ENCODE results near the gene PPM1E.

Gene PPM1E

DNA sequence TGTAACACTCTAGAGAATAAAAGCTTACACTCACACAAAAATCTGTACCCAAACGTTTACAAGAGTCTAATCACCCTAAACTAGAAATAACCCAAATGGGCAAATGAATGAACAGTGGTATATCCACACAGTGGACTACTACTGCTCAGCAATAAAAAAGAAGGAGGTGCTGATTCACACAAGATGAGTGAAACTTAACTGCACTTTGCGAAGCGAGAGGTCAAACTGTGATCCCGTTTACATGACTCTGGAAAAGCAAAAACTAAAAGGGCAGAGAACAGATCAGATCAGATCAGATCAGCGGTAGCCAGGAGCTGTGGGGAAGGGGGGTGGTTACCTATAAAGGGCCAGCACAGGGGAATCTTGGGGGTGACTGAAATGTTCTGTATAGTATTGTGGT, 237.7 kb downstream of the PPM1E start:
- Histone ChIP-seq H3K9me3 (no peaks in the 10 kb centered on the region), H3K4me1 (peaks cover 5% of the 10 kb centered on the region), H3K36me3 (0 out of 2 replicates have a peak, but pooled peaks cover 5% of the 10 kb centered on the region), H3K27me3 (no peaks in the 10 kb centered on the region), H3K4me3 (ENCODE audit: low read depth, low read length) (no peak overlapping the region)
- TF ChIP-seq, protein P1, sequence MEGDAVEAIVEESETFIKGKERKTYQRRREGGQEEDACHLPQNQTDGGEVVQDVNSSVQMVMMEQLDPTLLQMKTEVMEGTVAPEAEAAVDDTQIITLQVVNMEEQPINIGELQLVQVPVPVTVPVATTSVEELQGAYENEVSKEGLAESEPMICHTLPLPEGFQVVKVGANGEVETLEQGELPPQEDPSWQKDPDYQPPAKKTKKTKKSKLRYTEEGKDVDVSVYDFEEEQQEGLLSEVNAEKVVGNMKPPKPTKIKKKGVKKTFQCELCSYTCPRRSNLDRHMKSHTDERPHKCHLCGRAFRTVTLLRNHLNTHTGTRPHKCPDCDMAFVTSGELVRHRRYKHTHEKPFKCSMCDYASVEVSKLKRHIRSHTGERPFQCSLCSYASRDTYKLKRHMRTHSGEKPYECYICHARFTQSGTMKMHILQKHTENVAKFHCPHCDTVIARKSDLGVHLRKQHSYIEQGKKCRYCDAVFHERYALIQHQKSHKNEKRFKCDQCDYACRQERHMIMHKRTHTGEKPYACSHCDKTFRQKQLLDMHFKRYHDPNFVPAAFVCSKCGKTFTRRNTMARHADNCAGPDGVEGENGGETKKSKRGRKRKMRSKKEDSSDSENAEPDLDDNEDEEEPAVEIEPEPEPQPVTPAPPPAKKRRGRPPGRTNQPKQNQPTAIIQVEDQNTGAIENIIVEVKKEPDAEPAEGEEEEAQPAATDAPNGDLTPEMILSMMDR (IDR thresholded peaks at IDR 0.05; ENCODE audit: low read depth, low read length): no peak
- no peak for DNase-seq

GRCh38 chr17:58995247-58995940, 239.7 kb downstream of the PPM1E start:
- Histone ChIP-seq H3K27me3 (no peaks in the 10 kb centered on the region), H3K4me1 (peaks cover 11% of the 10 kb centered on the region), H3K9me3 (no peaks in the 10 kb centered on the region), H3K36me3 (peaks cover 22% of the 10 kb centered on the region), H3K4me3 (ENCODE audit: low read depth, low read length) (no peak overlapping the region)
- TF ChIP-seq, protein P1 (IDR thresholded peaks at IDR 0.05; ENCODE audit: low read depth, low read length): no peak
- no peak for DNase-seq

- Histone ChIP-seq H3K27me3 (no peaks in the 10 kb centered on the region), H3K4me3 (ENCODE audit: low read depth, low read length) (no peak overlapping the region), H3K4me1 (peaks cover 11% of the 10 kb centered on the region), H3K36me3 (peaks cover 27% of the 10 kb centered on the region), H3K9me3 (no peaks in the 10 kb centered on the region)
- DNase-seq: no peak
- TF ChIP-seq, protein P1 (IDR thresholded peaks at IDR 0.05; ENCODE audit: low read depth, low read length): no peak
Measured at GRCh38 chr17:58996968-58997367, 241.3 kb downstream of the PPM1E start.

- Histone ChIP-seq H3K36me3 (peaks cover 27% of the 10 kb centered on the region), H3K4me3 (ENCODE audit: low read depth, low read length) (no peak overlapping the region), H3K9me3 (no peaks in the 10 kb centered on the region), H3K4me1 (peaks cover 11% of the 10 kb centered on the region), H3K27me3 (no peaks in the 10 kb centered on the region)
- no peak for DNase-seq
- TF ChIP-seq, protein P1 (IDR thresholded peaks at IDR 0.05; ENCODE audit: low read depth, low read length): no peak
Measured at GRCh38 chr17:58997756-58998553, 242.3 kb downstream of the PPM1E start.

DNA sequence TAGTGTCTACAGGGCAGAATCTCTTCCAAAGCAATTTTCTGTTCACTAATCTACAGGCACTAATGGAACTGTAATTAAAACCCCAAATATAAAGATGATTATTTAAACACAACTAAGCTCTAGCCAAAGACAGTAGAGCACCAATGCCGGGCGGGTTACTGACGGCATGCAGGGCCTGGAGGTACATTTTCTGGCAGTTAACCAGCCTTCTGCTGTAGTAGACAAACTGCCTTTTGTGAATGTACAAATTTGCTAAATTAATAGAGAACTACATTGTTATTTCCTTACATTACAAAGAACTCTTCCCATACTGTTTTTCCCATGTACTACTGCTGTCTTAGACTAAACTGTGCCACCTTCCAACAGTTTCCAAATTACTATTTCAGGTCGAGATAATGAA, 243.2 kb downstream of the PPM1E start:
- no peak for DNase-seq
- Histone ChIP-seq H3K9me3 (no peaks in the 10 kb centered on the region), H3K4me3 (ENCODE audit: low read depth, low read length) (no peak overlapping the region), H3K36me3 (peaks cover 27% of the 10 kb centered on the region), H3K27me3 (no peaks in the 10 kb centered on the region), H3K4me1 (peaks cover 11% of the 10 kb centered on the region)
- TF ChIP-seq, protein P1 (IDR thresholded peaks at IDR 0.05; ENCODE audit: low read depth, low read length): no peak

DNA sequence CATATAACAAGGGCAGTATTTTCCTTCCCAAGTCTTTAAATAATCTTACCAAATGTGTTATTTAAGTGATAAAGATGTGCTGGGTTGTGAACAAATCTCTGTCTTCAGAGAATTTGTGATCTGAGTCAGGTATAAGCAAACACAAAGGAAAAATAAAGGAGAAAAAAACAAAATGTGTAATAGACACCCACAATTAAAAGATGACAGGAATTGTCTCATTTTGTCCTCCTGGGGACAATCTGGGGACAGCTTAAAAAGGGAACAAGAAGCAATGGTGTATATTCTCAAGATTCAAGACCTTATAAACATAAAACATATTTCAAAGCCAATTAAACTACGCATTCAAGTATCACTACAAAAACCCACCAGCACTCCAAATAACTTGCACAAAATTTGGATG, 243.8 kb downstream of the PPM1E start:
- H3K27me3 ChIP-seq: no peaks in the 10 kb centered on the region
- no peak overlapping the region for H3K4me3 ChIP-seq (ENCODE audit: low read depth, low read length)
- TF ChIP-seq, protein P1 (IDR thresholded peaks at IDR 0.05; ENCODE audit: low read depth, low read length): no peak
- H3K9me3 ChIP-seq: no peaks in the 10 kb centered on the region
- peaks cover 27% of the 10 kb centered on the region for H3K36me3 ChIP-seq
- no peak for DNase-seq
- H3K4me1 ChIP-seq: peaks cover 11% of the 10 kb centered on the region

Data from BE2C (cell line).